HL-60/S4 treated with phorbol 12-myristate 13-acetate at 8.2 ng/mL for 4 days and 3 days (cell line): ENCODE measurements around the gene SRD5A1.

Experiments
- in situ Hi-C: fragments of 300-500 bp; cut with MboI; formaldehyde crosslinking; loops from 2 replicates; pipeline ENCODE4 v1.15.0; 2022; ENCODE audit warnings: low sequenced_read_pairs

Gene SRD5A1, protein sequence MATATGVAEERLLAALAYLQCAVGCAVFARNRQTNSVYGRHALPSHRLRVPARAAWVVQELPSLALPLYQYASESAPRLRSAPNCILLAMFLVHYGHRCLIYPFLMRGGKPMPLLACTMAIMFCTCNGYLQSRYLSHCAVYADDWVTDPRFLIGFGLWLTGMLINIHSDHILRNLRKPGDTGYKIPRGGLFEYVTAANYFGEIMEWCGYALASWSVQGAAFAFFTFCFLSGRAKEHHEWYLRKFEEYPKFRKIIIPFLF

DNA sequence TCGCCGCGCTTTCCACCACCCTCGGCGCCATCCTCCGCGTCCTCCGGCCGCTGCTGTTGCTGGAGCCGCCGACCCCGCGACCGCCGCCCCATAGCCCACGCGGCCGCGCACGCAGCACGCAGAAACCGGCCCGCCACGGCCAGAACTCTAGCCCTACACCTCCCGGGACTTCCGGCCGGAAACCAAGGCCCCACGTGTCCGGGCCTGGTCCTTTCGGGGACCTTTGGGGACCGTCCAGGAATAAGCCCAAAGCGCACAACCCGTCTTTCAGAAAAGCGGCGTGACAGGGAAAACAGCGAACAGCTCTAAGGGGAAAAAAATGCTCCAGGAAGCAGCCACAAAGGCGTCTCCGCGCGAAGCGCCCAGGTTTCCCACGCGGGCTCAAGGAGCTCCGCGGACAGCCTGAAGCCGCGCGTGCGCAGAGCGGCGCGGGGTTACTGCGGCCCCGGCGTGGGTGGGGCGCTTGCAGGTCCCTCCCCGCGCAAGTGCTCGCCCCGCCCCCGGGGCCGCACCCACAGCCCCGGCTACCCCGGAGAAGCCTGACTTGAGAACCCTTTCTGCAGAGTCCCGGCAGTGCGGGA lies at the start of gene SRD5A1, which contains the start of gene NSUN2:
SRD5A1 (plus strand) TSS at position 553 of the 581 bp plus-strand sequence. CDS start 137 bp downstream, outside the sequence.
NSUN2 (minus strand) TSS at position 157 of the 581 bp plus-strand sequence; CDS start at position 92, 65 bp downstream.
- in situ Hi-C loops, result loop anchor here (25.0 kb wide), 1 partner anchor 104 kb away; no protein-coding TSS in a partner anchor

GRCh38 chr5:6584101-6584645 lies 49.1 kb upstream of the SRD5A1 start:
- in situ Hi-C loops, result no loop called here

GRCh38 chr5:6584727-6585126 lies 48.5 kb upstream of the SRD5A1 start:
- in situ Hi-C loops, result no loop called here

DNA sequence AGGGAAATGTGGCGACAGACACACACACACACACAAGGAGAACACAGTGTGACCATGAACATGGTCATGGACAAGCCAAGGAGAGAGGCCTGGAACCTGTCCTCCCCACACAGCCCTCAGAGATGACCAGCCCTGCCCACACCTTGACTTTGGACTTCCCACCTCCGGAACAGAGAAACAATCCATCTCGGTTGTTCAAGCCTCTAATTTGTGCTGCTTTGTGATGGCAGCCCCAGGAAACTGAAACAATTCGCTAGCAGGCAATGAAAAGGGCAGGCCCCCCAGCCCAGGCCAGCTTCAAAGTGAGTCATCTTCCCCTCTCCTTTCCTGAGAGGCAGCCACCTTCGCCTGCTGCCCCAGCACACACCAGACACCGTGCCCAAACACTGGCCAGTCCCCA lies 48.1 kb upstream of the SRD5A1 start:
- in situ Hi-C loops, result no loop called here

GRCh38 chr5:6585939-6586646 lies 47.1 kb upstream of the SRD5A1 start:
- in situ Hi-C loops, result no loop called here

DNA sequence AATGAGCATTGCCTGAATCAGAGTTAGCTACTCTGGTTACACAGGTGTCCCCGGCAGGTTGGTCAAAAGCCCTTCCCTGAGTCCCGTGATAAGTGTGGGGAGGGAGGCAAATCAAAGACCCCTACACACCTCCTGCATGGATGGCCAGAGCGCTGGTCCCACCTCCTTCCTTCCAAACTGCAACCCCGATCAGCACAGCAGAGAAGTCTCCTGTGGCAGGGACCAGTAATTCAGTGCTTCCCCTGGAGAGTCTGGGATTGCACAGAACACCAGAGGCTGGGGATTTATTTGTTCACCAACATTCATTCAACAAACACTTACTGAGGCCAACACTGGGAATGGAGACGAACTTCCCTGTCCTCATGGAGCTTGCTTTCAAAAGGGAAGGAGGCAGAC lies 46.6 kb upstream of the SRD5A1 start:
- in situ Hi-C loops, result no loop called here

- in situ Hi-C loops, result no loop called here
Measured at GRCh38 chr5:6587171-6587570, 46.1 kb upstream of the SRD5A1 start.

- in situ Hi-C loops, result no loop called here
Measured at GRCh38 chr5:6590581-6590980, 42.7 kb upstream of the SRD5A1 start.

DNA sequence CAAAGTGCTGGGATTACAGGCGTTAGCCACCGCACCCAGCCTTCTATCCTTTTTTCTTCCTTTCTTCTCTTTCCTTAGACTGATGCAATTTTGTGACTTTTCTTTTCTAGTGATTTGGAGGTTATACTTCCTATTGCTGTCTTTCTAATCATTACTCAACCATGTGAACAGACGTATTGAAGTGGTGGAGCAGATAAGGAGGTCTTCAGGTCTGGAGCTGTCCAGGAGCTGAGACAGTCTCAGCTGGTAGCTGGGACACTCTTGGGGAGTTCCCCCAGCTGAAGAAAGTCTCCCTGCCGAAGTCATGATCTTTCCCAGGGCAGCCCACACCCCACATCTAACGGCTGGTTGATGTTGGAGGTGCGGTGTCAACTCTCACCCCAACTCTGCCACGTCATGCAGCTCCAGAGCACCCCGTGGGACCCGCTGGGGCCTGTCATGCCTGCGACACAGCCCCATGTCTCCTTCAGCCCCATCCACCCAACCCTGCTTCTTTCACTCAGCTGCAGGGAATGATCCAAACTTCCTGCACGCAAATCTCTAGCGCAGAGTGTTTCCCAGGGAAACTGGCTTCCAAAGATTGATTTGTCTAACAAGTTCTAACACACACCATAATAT lies 41.5 kb upstream of the SRD5A1 start:
- in situ Hi-C loops, result no loop called here

GRCh38 chr5:6592601-6593000 lies 40.6 kb upstream of the SRD5A1 start:
- in situ Hi-C loops, result no loop called here

DNA sequence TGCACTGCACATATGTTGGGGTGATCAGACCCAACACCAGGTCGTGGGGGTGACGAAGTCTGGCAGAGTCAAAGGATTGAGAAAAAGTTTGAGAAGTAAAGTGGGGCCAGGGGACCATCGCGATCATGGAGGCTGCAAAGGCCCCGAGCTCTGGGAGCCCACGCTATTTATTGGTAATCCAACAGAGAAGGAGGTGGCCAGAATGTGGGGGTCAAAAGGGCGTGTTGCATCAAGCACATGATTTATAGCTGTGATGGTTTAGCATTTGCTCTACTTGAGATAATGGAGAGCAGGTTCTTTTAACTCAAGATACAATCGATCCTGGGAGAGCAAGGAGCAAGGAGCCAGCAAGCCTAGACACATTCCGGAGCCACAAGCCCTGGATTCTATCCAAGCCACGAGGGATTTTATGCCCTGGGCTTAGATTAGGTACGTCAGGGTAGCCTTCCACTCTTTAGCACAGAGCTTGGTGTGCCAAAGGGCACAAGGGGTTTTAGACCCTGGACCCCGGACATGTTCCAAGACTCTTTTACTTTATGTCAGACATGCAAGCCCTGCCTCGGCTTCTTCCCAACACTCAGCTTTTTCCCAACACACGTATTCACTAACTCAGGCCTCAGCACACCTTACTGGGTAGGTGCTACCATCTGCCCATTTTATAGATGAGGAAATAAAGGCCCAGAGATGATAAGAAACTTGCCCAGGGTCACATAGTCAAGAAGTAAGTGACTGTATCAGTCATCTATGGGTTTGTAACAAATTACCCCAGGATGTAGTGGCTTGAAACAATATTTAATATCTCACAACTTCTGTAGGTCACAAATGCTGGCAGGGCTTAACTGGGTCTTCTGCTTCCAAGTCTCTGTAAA lies 39.9 kb upstream of the SRD5A1 start:
- in situ Hi-C loops, result no loop called here

GRCh38 chr5:6594066-6594465 lies 39.2 kb upstream of the SRD5A1 start:
- in situ Hi-C loops, result no loop called here

DNA sequence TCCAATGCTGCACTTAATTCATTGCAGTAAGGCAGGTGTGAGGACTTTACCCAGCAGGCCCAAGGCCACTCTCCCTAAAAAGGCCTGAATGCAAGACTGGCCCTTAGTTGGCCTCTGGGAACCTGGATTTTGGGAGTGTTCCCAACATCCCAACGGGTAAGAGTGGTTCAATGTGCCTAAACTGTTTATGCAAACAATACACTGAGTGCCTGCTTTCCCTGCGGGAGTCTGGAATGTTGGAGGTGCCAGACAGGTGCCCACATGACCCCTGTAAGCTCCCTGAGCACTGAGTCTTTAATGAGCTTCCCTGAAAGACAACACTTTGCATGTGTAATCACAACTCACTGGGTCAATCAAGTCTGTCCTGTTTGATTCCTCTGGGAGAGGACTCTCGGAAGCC lies 37.8 kb upstream of the SRD5A1 start:
- in situ Hi-C loops, result no loop called here

DNA sequence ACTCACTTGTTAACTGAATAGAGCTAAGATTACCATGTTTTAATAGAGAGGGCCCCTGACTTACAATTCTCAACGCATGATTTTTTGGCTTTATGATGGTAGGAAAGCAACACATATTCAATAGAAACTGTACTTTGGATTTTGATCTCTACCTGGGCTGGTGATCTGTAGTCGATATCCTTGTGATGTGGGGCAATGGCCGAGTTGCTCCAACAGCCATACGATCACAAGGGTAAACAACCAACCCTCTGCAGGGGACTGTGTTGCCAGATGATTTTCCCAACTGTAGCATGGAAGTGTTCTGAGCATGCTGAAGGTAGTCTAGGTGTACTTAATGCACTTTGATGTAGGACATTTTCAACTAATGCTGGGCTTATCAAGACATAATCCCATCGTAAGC lies 36.9 kb upstream of the SRD5A1 start:
- in situ Hi-C loops, result no loop called here

DNA sequence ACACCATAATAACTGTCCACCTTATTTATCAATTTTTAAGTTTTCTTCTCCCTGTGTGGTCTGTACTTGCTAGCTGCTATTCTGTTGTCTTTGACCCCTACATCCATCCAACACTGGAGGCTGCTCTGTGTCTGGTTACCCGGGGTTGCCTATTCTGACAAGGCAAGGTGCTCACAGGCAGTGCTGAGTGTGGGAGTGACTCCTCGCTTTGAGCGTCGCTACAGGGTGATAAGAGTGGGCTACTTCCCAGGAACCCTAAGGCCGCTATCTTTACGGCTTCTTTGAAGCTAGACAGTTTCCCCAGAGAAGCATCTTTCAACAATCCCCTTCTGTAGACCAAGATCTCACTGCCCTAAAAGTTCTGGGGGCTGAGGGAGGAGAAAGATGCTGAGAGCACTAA lies 35.7 kb upstream of the SRD5A1 start:
- in situ Hi-C loops, result no loop called here

- in situ Hi-C loops, result no loop called here
Measured at GRCh38 chr5:6598351-6598900, 34.8 kb upstream of the SRD5A1 start.

- in situ Hi-C loops, result no loop called here
Measured at GRCh38 chr5:6599739-6600138, 33.5 kb upstream of the SRD5A1 start.

DNA sequence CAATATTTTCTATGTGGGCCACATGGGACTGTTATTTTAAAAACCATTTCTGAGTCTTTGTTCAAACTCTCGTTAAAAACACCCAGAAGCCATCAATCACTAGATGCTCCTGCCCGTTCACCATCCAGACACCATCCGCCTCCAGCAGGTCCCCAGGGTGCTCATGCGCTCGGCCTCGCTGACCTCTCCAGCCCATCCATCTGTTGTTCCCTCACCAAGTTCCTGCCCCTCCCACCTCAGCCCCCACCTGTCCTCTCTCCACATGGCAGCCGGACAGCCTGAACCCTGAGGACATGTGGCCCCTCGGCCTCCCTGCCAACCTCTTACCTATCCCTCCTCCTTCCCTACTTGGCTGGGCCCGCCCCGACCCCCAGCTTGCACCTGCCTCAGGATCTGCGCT lies 32.0 kb upstream of the SRD5A1 start:
- in situ Hi-C loops, result no loop called here

DNA sequence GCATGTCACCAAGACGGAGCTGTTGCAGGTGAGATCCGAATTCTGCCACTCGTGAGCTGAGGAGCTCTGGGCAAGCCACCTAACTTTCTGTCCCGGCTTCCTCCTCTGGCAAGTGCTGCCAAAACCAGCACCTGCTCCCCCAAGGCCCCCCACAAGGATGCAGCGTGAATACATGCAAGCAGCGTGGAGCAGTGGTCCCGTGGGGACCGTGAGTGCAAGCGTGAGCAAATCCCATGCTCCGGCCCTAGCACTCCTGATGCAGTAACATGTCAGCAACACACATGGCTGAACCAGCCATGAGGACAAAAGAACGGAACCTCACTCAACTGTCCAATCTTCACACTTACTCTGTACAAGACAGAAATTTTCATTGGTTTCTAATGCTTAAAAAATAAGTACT lies 31.4 kb upstream of the SRD5A1 start:
- in situ Hi-C loops, result no loop called here

- in situ Hi-C loops, result no loop called here
Measured at GRCh38 chr5:6602441-6602840, 30.8 kb upstream of the SRD5A1 start.
